ENCODE results near the gene TPCN2.
A peak's percentile ranks its signal among the peaks of the same experiment; 100 is the strongest.

Gene TPCN2

DNA sequence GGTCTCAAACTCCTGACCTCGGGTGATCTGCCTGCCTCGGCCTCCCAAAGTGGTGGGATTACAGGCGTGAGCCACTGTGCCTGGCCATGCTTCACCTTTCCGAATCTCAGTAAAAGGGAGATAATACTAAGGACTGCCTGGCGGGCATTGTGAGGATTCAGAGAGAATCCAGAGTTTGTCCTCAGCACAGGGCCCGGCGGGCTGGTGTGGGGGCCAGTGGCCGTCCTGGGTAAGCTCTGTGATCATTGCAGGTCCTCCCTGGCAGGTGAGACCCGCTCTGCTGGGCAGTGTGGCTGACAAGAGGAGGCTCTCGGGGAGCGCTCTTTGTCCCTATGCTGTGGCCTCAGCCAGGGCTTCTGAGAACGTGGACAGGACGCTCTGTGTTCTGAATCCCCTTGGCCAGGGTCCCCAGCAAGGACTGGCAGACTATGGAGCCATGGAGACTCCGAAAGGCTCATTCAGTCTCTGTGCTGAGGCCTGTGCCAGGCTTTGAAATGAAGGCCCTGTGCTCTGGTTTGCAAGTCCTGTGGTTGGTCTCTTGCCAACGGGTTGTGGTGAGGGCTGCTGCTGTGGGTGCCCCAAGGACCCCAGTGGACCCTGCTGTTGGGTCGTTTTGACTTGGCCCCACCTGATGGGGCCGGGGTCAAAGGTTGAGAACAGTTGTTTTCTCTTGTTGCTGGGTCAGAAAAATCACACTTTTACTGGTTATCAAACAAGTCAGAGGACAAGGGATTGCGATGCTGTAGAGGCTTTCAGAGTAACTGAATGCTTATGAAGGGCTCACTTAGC is 2.1 kb downstream of the TPCN2 start:
- TF ChIP-seq EZH2 (IDR thresholded peaks at IDR 0.05) (no peak), FOXP2 (optimal IDR thresholded peaks at IDR 0.05; ENCODE audit: control extremely low read depth, extremely low read length, insufficient read depth) (no peak), POLR2AphosphoS5 (IDR thresholded peaks at IDR 0.05; ENCODE audit: borderline replicate concordance, low read depth, low read length) (no peak)
- H3K9me3 ChIP-seq (ENCODE audit: low read depth, low read length), result no peaks in the 10 kb centered on the region
- H3K27ac ChIP-seq, result peak overlapping the region; percentile 42
- peak overlapping the region; percentile 38 for H3K4me3 ChIP-seq
- DNase-seq (ENCODE audit: low read depth, low spot score), result no peak
- peak overlapping the region; percentile 39 for H3K9ac ChIP-seq (ENCODE audit: insufficient read length)
- H3K36me3 ChIP-seq (ENCODE audit: insufficient read depth, low read length), result peaks cover 8% of the 10 kb centered on the region; the same call in 1 of the 2 replicates

DNA sequence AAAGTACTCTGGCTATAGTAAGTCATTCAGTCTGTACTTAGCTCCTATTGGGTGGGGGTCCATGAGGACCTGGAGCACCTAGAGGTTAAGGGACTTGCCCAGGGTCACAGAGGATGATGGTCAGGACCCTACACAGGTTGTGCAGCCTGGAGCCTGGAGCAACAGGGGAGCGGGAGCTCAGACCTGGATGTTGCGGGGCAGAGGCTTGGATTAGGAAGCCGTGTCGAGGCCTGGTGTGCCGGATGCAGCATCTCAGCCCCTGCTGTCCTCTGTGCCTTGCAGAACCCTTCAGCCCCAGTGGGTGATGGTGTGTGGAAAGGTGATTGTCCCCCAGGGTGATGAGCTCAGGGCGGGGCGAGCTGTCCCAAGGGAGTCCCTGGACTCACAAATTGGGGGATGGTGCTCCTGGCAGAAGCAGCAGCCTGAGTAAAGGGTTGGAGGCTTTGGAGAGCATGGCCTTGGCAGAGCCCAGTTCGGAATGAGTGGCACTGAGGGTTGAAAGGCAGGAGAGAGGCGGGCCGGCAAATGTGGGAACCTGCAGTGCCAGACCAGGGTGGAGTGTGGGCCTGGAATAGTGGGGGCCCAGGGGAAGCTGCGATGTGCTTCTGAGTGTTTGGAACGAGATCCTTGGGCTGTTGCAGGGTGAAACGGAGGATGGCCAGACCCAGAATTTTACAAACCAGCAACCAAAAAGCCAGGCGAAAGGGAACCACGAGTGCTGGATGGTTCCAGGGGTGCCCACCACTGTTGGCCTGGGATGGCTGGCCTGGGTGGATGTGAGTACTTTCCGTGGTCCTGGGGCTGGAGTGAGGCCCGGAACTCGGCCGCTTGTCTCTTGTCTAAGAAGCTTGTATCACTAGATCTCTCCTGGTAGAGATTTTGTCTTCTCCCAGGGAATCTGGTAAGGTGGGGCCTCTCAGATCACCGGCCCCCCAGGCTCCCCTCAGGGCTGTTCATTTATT is 2.9 kb downstream of the TPCN2 start:
- TF ChIP-seq FOXP2 (optimal IDR thresholded peaks at IDR 0.05; ENCODE audit: control extremely low read depth, extremely low read length, insufficient read depth), result no peak
- TF ChIP-seq POLR2AphosphoS5 (IDR thresholded peaks at IDR 0.05; ENCODE audit: borderline replicate concordance, low read depth, low read length), result no peak
- TF ChIP-seq EZH2 (IDR thresholded peaks at IDR 0.05), result no peak
- peaks cover 8% of the 10 kb centered on the region; the same call in 1 of the 2 replicates for H3K36me3 ChIP-seq (ENCODE audit: insufficient read depth, low read length)
- H3K4me3 ChIP-seq, result peak overlapping the region; percentile 38; the same call in 1 of the 2 replicates
- peak overlapping the region; percentile 42 for H3K27ac ChIP-seq
- H3K9me3 ChIP-seq (ENCODE audit: low read depth, low read length), result no peaks in the 10 kb centered on the region
- H3K9ac ChIP-seq (ENCODE audit: insufficient read length), result peak overlapping the region; percentile 39
- DNase-seq (ENCODE audit: low read depth, low spot score), result no peak

DNA sequence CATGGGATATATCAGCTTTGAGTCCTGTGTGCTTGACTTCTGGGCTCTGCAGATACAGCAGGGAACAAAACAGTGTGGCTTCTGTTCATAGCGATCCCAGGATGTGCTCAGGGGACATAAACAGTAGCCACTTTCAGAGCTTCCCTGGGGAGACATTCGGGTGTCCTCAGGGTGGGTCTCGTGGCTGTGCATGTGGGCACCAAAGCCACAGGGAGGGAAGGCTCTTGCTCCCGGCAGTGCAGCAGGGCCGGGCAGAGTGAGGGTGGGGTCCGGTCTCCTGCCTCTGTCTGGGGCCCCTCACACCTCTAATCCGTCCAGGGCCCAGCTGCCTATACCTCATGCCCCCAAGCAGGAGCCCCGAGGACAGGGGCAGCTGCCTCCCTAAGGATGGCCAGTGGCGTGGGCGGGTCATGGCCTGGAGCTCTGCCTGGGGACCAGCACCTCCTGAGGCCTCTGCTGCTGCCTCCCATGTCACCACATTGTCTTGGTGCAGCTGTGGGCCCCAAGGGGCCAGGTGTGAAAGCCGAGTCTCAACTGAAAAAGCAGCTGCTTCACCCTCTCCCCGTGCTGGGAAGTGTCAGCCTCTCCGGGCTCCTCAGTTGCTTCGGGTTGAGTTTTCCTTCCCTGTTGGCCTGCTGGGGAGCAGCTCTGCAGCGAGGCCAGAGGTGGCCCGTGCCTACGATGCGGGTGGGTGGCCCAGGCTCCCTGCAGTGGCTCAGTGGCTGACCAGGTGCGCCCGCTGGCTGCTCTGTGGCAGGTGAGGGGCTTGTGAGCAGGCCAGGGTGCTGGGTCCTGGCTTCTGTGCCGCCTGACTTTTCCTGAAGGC is 3.8 kb downstream of the TPCN2 start:
- DNase-seq (ENCODE audit: low read depth, low spot score), result no peak
- no peaks in the 10 kb centered on the region for H3K9me3 ChIP-seq (ENCODE audit: low read depth, low read length)
- H3K9ac ChIP-seq (ENCODE audit: insufficient read length), result no peak overlapping the region
- H3K36me3 ChIP-seq (ENCODE audit: insufficient read depth, low read length), result peaks cover 8% of the 10 kb centered on the region; the same call in 1 of the 2 replicates
- H3K4me3 ChIP-seq, result no peak overlapping the region
- TF ChIP-seq POLR2AphosphoS5 (IDR thresholded peaks at IDR 0.05; ENCODE audit: borderline replicate concordance, low read depth, low read length), result no peak
- no peak for TF ChIP-seq FOXP2 (optimal IDR thresholded peaks at IDR 0.05; ENCODE audit: control extremely low read depth, extremely low read length, insufficient read depth)
- TF ChIP-seq EZH2 (IDR thresholded peaks at IDR 0.05), result no peak
- H3K27ac ChIP-seq, result no peak overlapping the region

DNA sequence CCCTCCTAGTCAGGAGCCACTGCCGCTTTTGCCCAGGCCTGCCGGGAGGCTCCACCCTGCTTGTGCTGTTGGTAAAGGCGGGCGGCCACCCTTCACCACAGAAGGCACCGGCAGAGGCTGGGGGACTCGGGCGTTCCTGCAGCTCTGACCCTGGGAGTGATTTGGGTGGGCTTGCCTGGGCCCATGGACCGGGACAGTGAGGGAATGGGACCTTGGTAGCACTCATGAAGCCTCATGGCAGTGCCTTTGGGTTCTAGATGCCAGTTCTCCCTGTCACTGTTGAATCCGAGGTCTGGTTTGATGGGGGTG is 4.4 kb downstream of the TPCN2 start:
- Histone ChIP-seq H3K27ac (no peak overlapping the region), H3K36me3 (ENCODE audit: insufficient read depth, low read length) (peaks cover 8% of the 10 kb centered on the region; the same call in 1 of the 2 replicates), H3K4me3 (no peak overlapping the region), H3K9ac (ENCODE audit: insufficient read length) (no peak overlapping the region), H3K9me3 (ENCODE audit: low read depth, low read length) (no peaks in the 10 kb centered on the region)
- DNase-seq (ENCODE audit: low read depth, low spot score), result no peak
- TF ChIP-seq FOXP2 (optimal IDR thresholded peaks at IDR 0.05; ENCODE audit: control extremely low read depth, extremely low read length, insufficient read depth) (no peak), POLR2AphosphoS5 (IDR thresholded peaks at IDR 0.05; ENCODE audit: borderline replicate concordance, low read depth, low read length) (no peak), EZH2 (IDR thresholded peaks at IDR 0.05) (no peak)

DNA sequence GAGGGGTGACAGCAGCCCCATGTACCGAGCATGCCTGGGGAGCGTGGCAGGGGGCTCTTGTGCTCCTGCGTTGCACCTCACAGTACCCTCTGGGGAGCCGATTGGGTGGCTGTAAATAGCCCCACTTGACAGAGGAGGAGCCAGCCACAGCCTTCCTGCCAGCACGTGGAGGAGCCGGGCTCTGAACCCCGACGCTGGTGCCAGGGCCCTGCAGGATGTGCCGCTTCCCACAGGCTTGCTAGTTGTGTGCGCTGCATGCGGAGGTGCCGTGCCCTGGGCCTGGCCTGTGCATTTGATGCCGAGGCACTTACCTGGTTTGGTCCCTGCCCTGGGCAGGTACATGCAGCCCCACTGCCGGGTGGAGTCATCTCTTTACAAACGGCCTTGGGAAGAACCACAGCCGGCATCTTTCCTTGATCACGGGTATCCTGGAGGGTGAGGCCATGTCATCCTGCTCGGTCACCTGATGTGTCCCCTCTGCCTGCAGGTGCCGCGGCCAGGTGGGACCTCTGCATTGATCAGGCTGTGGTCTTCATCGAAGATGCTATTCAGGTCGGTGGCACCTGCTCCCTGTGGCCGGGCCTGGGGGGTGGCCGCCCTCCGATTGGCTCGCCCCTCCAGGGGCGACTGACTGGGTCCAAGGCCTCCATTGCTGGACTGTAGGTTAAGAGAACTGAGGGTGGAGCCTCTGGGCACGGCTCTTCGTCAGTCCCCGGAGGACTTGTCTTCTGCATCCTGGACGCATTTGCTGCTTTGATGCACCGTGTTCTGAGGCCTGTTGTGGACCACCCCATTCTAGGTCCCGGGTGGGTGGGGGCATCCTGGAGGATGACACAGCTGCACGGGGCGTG is 5.0 kb downstream of the TPCN2 start:
- H3K27ac ChIP-seq, result no peak overlapping the region
- no peak overlapping the region for H3K9ac ChIP-seq (ENCODE audit: insufficient read length)
- no peak overlapping the region for H3K4me3 ChIP-seq
- peaks cover 8% of the 10 kb centered on the region; the same call in 1 of the 2 replicates for H3K36me3 ChIP-seq (ENCODE audit: insufficient read depth, low read length)
- no peaks in the 10 kb centered on the region for H3K9me3 ChIP-seq (ENCODE audit: low read depth, low read length)
- TF ChIP-seq FOXP2 (optimal IDR thresholded peaks at IDR 0.05; ENCODE audit: control extremely low read depth, extremely low read length, insufficient read depth), result no peak
- TF ChIP-seq EZH2 (IDR thresholded peaks at IDR 0.05), result no peak
- no peak for TF ChIP-seq POLR2AphosphoS5 (IDR thresholded peaks at IDR 0.05; ENCODE audit: borderline replicate concordance, low read depth, low read length)
- no peak for DNase-seq (ENCODE audit: low read depth, low spot score)

DNA sequence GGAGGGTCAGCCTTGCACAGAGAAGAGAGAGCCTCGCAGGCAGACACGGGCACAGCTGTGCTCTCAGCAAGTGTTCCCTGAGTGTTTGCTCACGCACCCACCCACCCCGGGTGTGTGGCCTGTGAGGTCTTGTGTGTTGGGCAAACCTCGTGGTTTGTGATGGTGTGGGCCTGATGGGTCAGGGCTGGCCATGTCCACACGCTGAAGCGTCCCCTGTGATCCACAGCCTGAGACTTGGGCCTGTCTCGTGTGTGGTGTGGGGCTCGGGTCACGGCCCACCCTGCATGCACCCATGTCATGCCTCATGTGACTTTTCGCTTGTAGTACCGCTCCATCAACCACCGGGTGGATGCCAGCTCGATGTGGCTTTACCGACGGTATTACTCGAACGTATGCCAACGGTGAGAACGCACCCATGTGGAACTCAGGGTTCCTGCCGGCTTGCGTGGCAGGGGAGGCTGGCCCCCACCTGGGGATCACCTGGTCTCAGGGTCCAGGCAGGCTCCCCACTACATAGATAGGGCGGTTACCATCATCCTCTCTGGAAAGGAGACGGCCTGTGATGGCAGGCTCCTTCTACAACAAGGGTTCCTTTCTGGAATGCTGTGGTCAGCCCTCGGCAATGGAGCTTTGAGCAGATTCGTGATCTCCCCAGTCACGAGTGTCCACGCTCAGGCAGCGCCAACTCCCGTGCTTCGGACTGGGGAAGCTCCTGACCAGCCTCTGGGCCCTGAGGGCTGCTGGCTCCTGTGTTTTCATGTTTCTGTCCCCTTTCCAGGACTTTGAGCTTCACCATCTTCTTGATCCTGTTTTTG is 5.9 kb downstream of the TPCN2 start:
- TF ChIP-seq FOXP2 (optimal IDR thresholded peaks at IDR 0.05; ENCODE audit: control extremely low read depth, extremely low read length, insufficient read depth) (no peak), POLR2AphosphoS5 (IDR thresholded peaks at IDR 0.05; ENCODE audit: borderline replicate concordance, low read depth, low read length) (no peak), EZH2 (IDR thresholded peaks at IDR 0.05) (no peak)
- no peak overlapping the region for H3K27ac ChIP-seq
- H3K9ac ChIP-seq (ENCODE audit: insufficient read length), result no peak overlapping the region
- H3K9me3 ChIP-seq (ENCODE audit: low read depth, low read length), result no peaks in the 10 kb centered on the region
- DNase-seq (ENCODE audit: low read depth, low spot score), result no peak
- peaks cover 8% of the 10 kb centered on the region; the same call in 1 of the 2 replicates for H3K36me3 ChIP-seq (ENCODE audit: insufficient read depth, low read length)
- H3K4me3 ChIP-seq, result no peak overlapping the region
